Chondrocyte (in vitro differentiated cells): ENCODE data around the gene BARX2. TPM values are rescaled to one million over a fixed set of nuclear protein-coding genes. Genes with fewer than 3 reads are reported as not detected.

Source experiments
- DNase-seq: peaks from one replicate; pipeline ENCODE4 v3.0.0; 2021; ENCODE audit warnings: mixed read lengths, low spot score
- H3K27ac Mint-ChIP-seq: one replicate; pipeline ENCODE4 v1.8.0; 2021; ENCODE audit warnings: mild to moderate bottlenecking, moderate library complexity, mixed read lengths; ENCODE audit not compliant: unreplicated experiment
- H3K27me3 Mint-ChIP-seq: 2 replicates; pipeline ENCODE4 v1.8.0; 2021; ENCODE audit warnings: low read depth, mixed read lengths
- H3K36me3 Mint-ChIP-seq: 2 replicates; pipeline ENCODE4 v1.8.0; 2021; ENCODE audit warnings: low read depth, mixed read lengths
- H3K4me1 Mint-ChIP-seq: 2 replicates; pipeline ENCODE4 v1.8.0; 2021; ENCODE audit warnings: low read depth, mild to moderate bottlenecking, mixed read lengths
- H3K4me3 Mint-ChIP-seq: one replicate; pipeline ENCODE4 v1.8.0; 2021; ENCODE audit warnings: mild to moderate bottlenecking, moderate library complexity, mixed read lengths; ENCODE audit not compliant: unreplicated experiment
- H3K9me3 Mint-ChIP-seq: 2 replicates; pipeline ENCODE4 v1.8.0; 2021; ENCODE audit warnings: low read depth, mixed read lengths
- CTCF ChIP-seq: fragments of 200-600 bp; sonication (generic); IDR thresholded peaks from 2 replicates; pipeline ENCODE4 v1.5.0; 2021; ENCODE audit warnings: antibody characterized with exemption, mild to moderate bottlenecking, moderate library complexity
- total RNA-seq: library from RNA; stranded (reverse); gene quantifications from 3 replicates; pipeline ENCODE4 v1.2.1, GENCODE V29; 2021

BARX2 gene
- total RNA-seq, 1 donor from 2014 or later: not detected

- peaks cover 4% of the 10 kb centered on the region for H3K4me1 Mint-ChIP-seq
- H3K36me3 Mint-ChIP-seq: no peaks in the 10 kb centered on the region
- H3K27ac Mint-ChIP-seq: no peak overlapping the region
- no peak overlapping the region for H3K4me3 Mint-ChIP-seq
- no peaks in the 10 kb centered on the region for H3K9me3 Mint-ChIP-seq
- H3K27me3 Mint-ChIP-seq: peaks cover 74% of the 10 kb centered on the region
- TF ChIP-seq CTCF: no peak
- DNase-seq: no peak
Observed at GRCh38 chr11:129386795-129387397, 11.2 kb downstream of the BARX2 start.

DNA sequence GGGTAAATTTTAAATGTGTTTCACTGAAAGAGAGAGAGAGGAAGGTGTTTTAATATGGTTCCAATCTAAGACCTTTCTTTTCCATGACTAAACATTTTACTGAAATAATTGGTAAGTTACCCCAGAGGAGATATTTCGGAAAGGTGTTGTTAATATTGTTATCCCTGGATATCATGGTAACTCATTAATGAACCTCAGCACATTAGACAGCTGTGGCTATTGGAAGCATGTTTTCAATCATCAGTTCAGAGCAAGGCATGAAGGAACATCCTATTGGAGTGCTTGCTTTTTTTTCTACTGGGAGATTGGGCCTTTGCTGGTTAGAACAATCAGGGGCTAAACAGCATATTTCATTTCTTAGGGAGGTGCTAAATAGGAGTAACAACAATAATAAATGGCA is 11.8 kb downstream of the BARX2 start:
- no peaks in the 10 kb centered on the region for H3K36me3 Mint-ChIP-seq
- no peak for TF ChIP-seq CTCF
- H3K27me3 Mint-ChIP-seq: peaks cover 77% of the 10 kb centered on the region
- DNase-seq: no peak
- H3K4me1 Mint-ChIP-seq: peaks cover 4% of the 10 kb centered on the region
- H3K9me3 Mint-ChIP-seq: no peaks in the 10 kb centered on the region
- H3K4me3 Mint-ChIP-seq: no peak overlapping the region
- no peak overlapping the region for H3K27ac Mint-ChIP-seq

- Mint-ChIP-seq H3K27ac (no peak overlapping the region), H3K36me3 (no peaks in the 10 kb centered on the region), H3K27me3 (peaks cover 69% of the 10 kb centered on the region), H3K9me3 (no peaks in the 10 kb centered on the region), H3K4me1 (peaks cover 4% of the 10 kb centered on the region), H3K4me3 (no peak overlapping the region)
- no peak for DNase-seq
- no peak for TF ChIP-seq CTCF
Observed at GRCh38 chr11:129388824-129389223, 13.2 kb downstream of the BARX2 start.

DNA sequence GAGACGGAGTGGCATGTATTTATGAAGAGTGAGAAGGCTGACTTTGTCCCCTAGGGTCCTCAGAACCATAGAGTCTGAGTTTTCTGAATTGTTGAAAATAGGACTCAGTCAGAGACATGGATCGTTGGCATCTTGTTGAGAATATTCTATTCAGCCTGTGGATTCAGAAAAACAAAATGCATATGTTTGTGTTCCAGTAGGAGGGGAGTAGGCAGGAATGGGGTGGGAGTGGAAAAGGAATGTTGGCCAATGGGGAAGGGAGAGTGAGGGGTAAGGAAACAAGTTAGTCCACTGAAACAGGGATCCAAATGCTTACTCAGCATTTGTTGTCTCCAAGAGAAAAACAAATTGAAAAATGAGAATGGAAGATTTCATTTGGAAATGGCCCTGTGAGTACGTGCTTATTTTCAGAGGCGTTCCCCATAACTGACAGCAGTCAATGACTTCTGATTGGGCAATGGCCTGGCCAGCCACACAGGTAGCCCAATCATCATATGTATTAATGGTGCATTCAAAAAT is 14.7 kb downstream of the BARX2 start:
- no peak for DNase-seq
- Mint-ChIP-seq H3K36me3 (no peaks in the 10 kb centered on the region), H3K4me3 (no peak overlapping the region), H3K4me1 (peaks cover 4% of the 10 kb centered on the region), H3K9me3 (no peaks in the 10 kb centered on the region), H3K27me3 (peaks cover 66% of the 10 kb centered on the region), H3K27ac (no peak overlapping the region)
- TF ChIP-seq CTCF: no peak

GRCh38 chr11:129391360-129391759 is 15.7 kb downstream of the BARX2 start:
- Mint-ChIP-seq H3K27me3 (peaks cover 69% of the 10 kb centered on the region), H3K4me3 (no peak overlapping the region), H3K9me3 (no peaks in the 10 kb centered on the region), H3K4me1 (peaks cover 4% of the 10 kb centered on the region), H3K27ac (no peak overlapping the region), H3K36me3 (no peaks in the 10 kb centered on the region)
- TF ChIP-seq CTCF: no peak
- no peak for DNase-seq
